ENCODE data around the gene ARRB1. TPM values are rescaled to one million over a fixed set of nuclear protein-coding genes. Genes with fewer than 3 reads are reported as not detected.
A peak's percentile ranks its signal among the peaks of the same experiment; 100 is the strongest.

The ARRB1 gene
- total and polyA plus RNA-seq, 2 of the 13 experiments (the other 11 are each of a cell fraction or from before 2014, with no cell fraction given): 22.5 to 35.7 TPM

GRCh38 chr11:75400146-75400865 is 48.8 kb upstream of the ARRB1 start (continued):
- no peak for TF ChIP-seq SRSF1 (optimal IDR thresholded peaks at IDR 0.05; ENCODE audit: low read depth, low read length)
- TF ChIP-seq WIZ (CRISPR knock-in tag; IDR thresholded peaks at IDR 0.05): no peak
- TF ChIP-seq, protein P1, sequence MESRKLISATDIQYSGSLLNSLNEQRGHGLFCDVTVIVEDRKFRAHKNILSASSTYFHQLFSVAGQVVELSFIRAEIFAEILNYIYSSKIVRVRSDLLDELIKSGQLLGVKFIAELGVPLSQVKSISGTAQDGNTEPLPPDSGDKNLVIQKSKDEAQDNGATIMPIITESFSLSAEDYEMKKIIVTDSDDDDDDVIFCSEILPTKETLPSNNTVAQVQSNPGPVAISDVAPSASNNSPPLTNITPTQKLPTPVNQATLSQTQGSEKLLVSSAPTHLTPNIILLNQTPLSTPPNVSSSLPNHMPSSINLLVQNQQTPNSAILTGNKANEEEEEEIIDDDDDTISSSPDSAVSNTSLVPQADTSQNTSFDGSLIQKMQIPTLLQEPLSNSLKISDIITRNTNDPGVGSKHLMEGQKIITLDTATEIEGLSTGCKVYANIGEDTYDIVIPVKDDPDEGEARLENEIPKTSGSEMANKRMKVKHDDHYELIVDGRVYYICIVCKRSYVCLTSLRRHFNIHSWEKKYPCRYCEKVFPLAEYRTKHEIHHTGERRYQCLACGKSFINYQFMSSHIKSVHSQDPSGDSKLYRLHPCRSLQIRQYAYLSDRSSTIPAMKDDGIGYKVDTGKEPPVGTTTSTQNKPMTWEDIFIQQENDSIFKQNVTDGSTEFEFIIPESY (CRISPR knock-in tag; IDR thresholded peaks at IDR 0.05): no peak
- TF ChIP-seq HNF4A (CRISPR knock-in tag; IDR thresholded peaks at IDR 0.05): peak; percentile 29
- TF ChIP-seq RBFOX2 (IDR thresholded peaks at IDR 0.05; ENCODE audit: low read depth, low read length): peak; percentile 62
- peak; percentile 41; the same call in 1 of the 2 replicates for TF ChIP-seq MED1 (CRISPR knock-in tag; IDR thresholded peaks at IDR 0.05)
- 0 out of 2 replicates have a peak, but pooled peaks have one; percentile 4 for TF ChIP-seq ZNF224 (CRISPR knock-in tag; IDR thresholded peaks at IDR 0.05)
- TF ChIP-seq ZNF780A (CRISPR knock-in tag; IDR thresholded peaks at IDR 0.05): no peak
- 0 out of 2 replicates have a peak, but pooled peaks have one; percentile 49 for TF ChIP-seq TBX2 (CRISPR knock-in tag; IDR thresholded peaks at IDR 0.05; ENCODE audit: borderline replicate concordance)
- no peak for TF ChIP-seq NR1H2 (CRISPR knock-in tag; IDR thresholded peaks at IDR 0.05; ENCODE audit: borderline replicate concordance, low read depth)
- no peak for TF ChIP-seq TOPORS (CRISPR knock-in tag; IDR thresholded peaks at IDR 0.05)
- TF ChIP-seq, protein P2, sequence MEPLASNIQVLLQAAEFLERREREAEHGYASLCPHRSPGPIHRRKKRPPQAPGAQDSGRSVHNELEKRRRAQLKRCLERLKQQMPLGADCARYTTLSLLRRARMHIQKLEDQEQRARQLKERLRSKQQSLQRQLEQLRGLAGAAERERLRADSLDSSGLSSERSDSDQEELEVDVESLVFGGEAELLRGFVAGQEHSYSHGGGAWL (CRISPR knock-in tag; IDR thresholded peaks at IDR 0.05): no peak
- no peak for TF ChIP-seq ZNF720 (CRISPR knock-in tag; IDR thresholded peaks at IDR 0.05)
- no peak for TF ChIP-seq ARNT (IDR thresholded peaks at IDR 0.05)
- TF ChIP-seq ATF7 (IDR thresholded peaks at IDR 0.05): no peak
- TF ChIP-seq ATF7 (CRISPR knock-in tag; IDR thresholded peaks at IDR 0.05): no peak
